NT2/D1 (cell line): ENCODE measurements around the gene RAP1GAP2.

Experiments
- DNase-seq: peaks from one replicate; pipeline ENCODE4 v3.0.0-alpha.2; 2011; ENCODE audit warnings: low read depth, low spot score
- H3K27me3 ChIP-seq: 2 replicates; pipeline ENCODE4 v1.6.0; 2011; ENCODE audit warnings: mild to moderate bottlenecking; ENCODE audit not compliant: insufficient read length, insufficient read depth
- H3K36me3 ChIP-seq: 2 replicates; pipeline ENCODE4 v1.6.1; 2011; ENCODE audit warnings: mild to moderate bottlenecking, low read length, mixed read lengths; ENCODE audit not compliant: insufficient read depth, insufficient read length
- H3K4me1 ChIP-seq: 2 replicates; pipeline ENCODE4 v1.5.1; 2011; ENCODE audit not compliant: insufficient read depth, insufficient read length
- H3K4me3 ChIP-seq: 2 replicates; pipeline ENCODE4 v1.5.1; 2011; ENCODE audit warnings: low read depth; ENCODE audit not compliant: insufficient read length
- H3K9ac ChIP-seq: 2 replicates; pipeline ENCODE4 v1.6.0; 2011; ENCODE audit warnings: low read depth; ENCODE audit not compliant: insufficient read length
- H3K9me3 ChIP-seq: 2 replicates; pipeline ENCODE4 v1.5.1; 2011; ENCODE audit warnings: mild to moderate bottlenecking, low read length; ENCODE audit not compliant: insufficient read depth
- SUZ12 ChIP-seq: IDR thresholded peaks from 2 replicates; pipeline ENCODE4 v1.6.1; 2011; ENCODE audit not compliant: insufficient read length, insufficient read depth; ENCODE audit errors: extremely low read depth
- YY1 ChIP-seq: IDR thresholded peaks from 2 replicates; pipeline ENCODE4 v1.6.1; 2011; ENCODE audit not compliant: insufficient read length, insufficient read depth
- ZNF274 ChIP-seq: IDR thresholded peaks from 2 replicates; pipeline ENCODE4 v1.6.1; 2011; ENCODE audit warnings: mild to moderate bottlenecking, low read depth, low read length

The RAP1GAP2 gene

DNA sequence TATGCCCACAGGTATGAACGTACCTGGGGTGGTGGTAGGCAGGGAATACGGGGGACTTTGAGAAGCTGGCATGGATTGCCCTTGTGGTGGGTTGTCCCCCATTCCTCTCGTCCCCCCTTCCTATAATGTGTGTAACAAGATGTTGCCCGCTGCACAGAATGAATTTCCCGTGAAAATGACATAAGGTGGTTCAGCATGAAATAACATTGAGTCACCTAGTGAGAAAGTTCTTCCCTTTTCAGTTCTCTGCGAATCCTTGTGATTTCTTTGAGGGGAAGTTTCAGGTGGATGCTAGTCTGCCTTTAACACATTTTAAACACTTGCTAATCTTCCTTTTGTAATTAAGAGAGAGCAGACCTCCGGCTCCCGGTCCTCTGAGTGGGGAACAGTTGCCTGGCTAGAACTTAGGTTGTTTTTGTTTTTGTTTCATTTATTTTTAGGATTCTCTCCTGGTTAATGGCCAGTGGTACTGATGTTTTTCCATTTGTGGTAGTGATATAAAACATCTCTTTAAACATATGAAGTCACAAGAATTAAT, 58.9 kb downstream of the RAP1GAP2 start:
- DNase-seq: no peak
- Histone ChIP-seq H3K36me3 (peaks cover 18% of the 10 kb centered on the region), H3K9ac (peak overlapping the region; percentile 91), H3K4me3 (peak overlapping the region; percentile 79), H3K9me3 (no peaks in the 10 kb centered on the region), H3K27me3 (peaks cover 2% of the 10 kb centered on the region), H3K4me1 (peaks cover 16% of the 10 kb centered on the region)
- TF ChIP-seq ZNF274: no peak
- TF ChIP-seq SUZ12: no peak
- TF ChIP-seq YY1: no peak

DNA sequence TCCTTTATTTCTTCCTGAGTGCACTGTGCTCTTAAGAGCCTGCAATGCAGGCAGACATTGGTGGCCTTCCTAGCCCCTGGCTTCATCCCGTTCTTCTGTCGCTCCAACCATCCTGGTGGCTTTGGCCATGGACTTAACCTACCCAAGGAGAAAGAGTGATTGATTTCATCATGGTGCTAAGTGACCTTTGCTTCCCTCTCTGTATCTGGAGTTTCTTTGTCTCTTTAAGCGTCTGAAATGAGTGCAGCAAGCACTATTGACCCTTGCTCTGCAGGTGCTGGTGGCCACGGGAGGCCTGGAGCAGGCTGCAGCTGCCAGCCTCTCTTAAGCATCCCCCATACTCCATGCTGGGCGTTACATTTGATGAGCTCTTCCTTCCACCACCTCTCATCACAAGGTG, 60.5 kb downstream of the RAP1GAP2 start:
- Histone ChIP-seq H3K4me1 (peaks cover 16% of the 10 kb centered on the region), H3K4me3 (no peak overlapping the region), H3K36me3 (peaks cover 18% of the 10 kb centered on the region), H3K9me3 (no peaks in the 10 kb centered on the region), H3K9ac (no peak overlapping the region), H3K27me3 (peaks cover under 1% of the 10 kb centered on the region)
- TF ChIP-seq SUZ12: no peak
- no peak for TF ChIP-seq YY1
- TF ChIP-seq ZNF274: no peak
- no peak for DNase-seq

DNA sequence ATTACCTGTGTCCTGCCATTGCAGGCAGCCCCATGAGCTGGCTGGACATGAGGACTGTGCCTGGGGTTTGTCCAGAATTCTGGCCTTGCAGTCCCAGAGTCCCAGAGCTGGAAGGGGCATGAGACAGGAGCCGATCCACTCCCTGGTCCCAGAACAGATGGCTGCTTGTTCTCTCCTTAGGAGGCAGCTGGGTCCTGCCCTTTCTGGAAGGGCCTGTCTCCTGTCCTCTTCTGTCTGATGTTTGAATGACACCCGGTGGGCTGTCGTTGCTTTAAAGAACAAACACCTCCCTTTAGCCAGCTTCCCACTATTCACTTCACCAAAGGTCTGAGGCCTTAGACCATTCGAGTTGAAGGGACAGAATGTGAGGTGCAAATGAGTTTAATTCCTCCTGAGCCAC, 63.8 kb downstream of the RAP1GAP2 start:
- H3K4me3 ChIP-seq: no peak overlapping the region
- H3K4me1 ChIP-seq: peaks cover 18% of the 10 kb centered on the region
- no peaks in the 10 kb centered on the region for H3K9me3 ChIP-seq
- H3K9ac ChIP-seq: no peak overlapping the region
- H3K36me3 ChIP-seq: peaks cover 25% of the 10 kb centered on the region
- H3K27me3 ChIP-seq: no peaks in the 10 kb centered on the region
- no peak for TF ChIP-seq SUZ12
- TF ChIP-seq ZNF274: no peak
- TF ChIP-seq YY1: no peak
- DNase-seq: no peak

DNA sequence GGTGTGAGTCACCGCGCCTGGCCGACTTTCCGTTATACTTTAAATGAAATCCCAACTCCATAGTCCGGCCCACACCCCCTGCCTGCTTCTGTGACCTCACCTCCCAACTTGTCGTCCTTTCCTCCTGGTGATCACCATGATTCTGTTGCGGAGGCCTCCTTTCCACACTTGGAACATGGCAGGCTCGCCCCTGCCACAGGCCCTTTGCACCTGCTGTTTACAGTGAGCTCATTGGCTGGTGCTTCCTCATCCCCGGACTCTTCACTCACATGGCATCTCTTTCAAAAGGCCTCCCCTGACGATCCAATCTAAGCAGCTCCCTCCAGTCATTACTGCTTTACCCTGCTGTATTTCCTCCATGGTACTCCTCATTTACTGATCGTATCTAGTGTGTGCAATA, 64.6 kb downstream of the RAP1GAP2 start:
- no peak for DNase-seq
- Histone ChIP-seq H3K4me3 (no peak overlapping the region), H3K4me1 (peaks cover 18% of the 10 kb centered on the region), H3K36me3 (peaks cover 29% of the 10 kb centered on the region), H3K9me3 (no peaks in the 10 kb centered on the region), H3K9ac (no peak overlapping the region), H3K27me3 (no peaks in the 10 kb centered on the region)
- TF ChIP-seq YY1 (no peak), ZNF274 (no peak), SUZ12 (no peak)

DNA sequence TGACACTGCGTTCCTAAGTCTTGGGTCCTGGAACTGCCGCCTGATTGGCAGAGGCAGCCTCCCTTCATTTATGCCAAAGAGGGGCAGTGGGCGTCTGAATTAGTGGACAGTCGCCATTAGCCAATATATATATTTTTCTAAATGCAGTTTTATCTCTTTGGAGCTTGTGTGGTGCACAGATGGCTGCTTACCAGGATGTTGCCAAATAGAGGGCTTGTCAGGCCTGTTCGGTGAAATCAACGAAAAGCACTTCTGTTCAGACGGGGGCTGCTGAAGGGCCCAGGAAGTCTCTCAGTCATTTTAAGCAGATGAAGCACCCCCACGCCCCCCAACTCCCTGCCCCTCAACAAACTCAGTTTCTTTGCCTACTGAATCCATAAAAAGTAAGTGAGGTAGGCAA, 66.0 kb downstream of the RAP1GAP2 start:
- Histone ChIP-seq H3K9ac (no peak overlapping the region), H3K27me3 (no peaks in the 10 kb centered on the region), H3K36me3 (peaks cover 17% of the 10 kb centered on the region), H3K4me3 (no peak overlapping the region), H3K9me3 (no peaks in the 10 kb centered on the region), H3K4me1 (peaks cover 9% of the 10 kb centered on the region)
- TF ChIP-seq ZNF274 (no peak), SUZ12 (no peak), YY1 (no peak)
- DNase-seq: no peak

DNA sequence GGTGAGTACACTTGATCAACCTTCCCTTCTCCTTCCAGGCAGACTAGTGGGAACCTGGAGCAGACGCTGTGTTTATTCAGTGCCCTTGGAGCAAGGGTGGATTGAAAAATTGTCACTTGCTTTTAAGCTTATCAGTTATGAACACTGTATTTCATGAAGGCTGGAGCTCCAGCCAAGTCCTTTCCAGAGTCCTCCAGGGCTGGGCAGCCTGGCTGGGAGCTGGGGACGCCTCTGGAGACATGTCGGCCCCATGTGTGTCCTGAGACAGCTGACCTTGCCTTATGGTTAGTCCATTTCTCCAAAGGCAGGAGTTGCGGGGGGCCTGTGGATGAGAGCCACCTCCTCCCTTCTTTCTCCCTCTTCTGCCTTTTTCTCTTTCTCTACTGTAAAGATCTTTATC, 67.0 kb downstream of the RAP1GAP2 start:
- Histone ChIP-seq H3K9me3 (no peaks in the 10 kb centered on the region), H3K9ac (no peak overlapping the region), H3K27me3 (no peaks in the 10 kb centered on the region), H3K4me3 (no peak overlapping the region), H3K36me3 (peaks cover 11% of the 10 kb centered on the region), H3K4me1 (peaks cover 12% of the 10 kb centered on the region)
- no peak for DNase-seq
- no peak for TF ChIP-seq YY1
- no peak for TF ChIP-seq ZNF274
- no peak for TF ChIP-seq SUZ12

DNA sequence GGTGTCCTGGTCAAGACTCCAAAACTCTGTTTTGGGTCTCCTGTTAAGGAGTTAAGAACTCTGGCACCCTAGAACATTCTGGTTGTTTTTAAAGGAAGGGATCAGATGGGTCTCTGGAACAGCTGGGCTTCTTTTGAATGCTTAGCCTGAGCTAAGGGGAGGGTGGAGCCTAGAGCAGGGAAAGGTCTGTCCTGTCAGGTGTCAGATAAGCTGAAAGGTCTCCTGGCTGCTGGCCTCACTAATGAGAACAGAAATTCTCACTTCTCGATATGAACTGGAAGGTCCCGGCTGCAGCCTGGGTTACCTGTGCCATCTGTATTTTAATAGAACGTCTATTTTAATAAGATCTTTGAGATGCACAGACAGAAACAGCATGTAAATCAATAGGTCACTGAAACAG, 69.0 kb downstream of the RAP1GAP2 start:
- TF ChIP-seq ZNF274 (no peak), SUZ12 (no peak), YY1 (no peak)
- Histone ChIP-seq H3K36me3 (peaks cover 11% of the 10 kb centered on the region), H3K9me3 (no peaks in the 10 kb centered on the region), H3K9ac (no peak overlapping the region), H3K4me1 (peaks cover 16% of the 10 kb centered on the region), H3K4me3 (no peak overlapping the region), H3K27me3 (no peaks in the 10 kb centered on the region)
- no peak for DNase-seq
